Duodenal mucosa (tissue), 2 donors: Measurements from ENCODE around the gene SASH1.

Experiments
- H3K27ac ChIP-seq: one replicate; pipeline ENCODE4 v1.7.0; 2013; ENCODE audit warnings: low read depth, low read length
- H3K27me3 ChIP-seq, 2 donors: one replicate each; pipeline ENCODE4 v1.7.0; 2013; ENCODE audit warnings: low read length in 2 of 2, control low read depth in 1 of 2; ENCODE audit not compliant: insufficient read depth in 2 of 2, control insufficient read depth in 1 of 2
- H3K36me3 ChIP-seq, 2 donors: one replicate each; pipeline ENCODE4 v1.7.0; 2013; ENCODE audit warnings: low read length in 2 of 2, control low read depth in 1 of 2; ENCODE audit not compliant: insufficient read depth in 2 of 2, control insufficient read depth in 1 of 2
- H3K4me1 ChIP-seq, 2 donors: one replicate each; pipeline ENCODE4 v1.7.0; 2013; ENCODE audit warnings: low read length in 2 of 2, control low read depth in 1 of 2; ENCODE audit not compliant: insufficient read depth in 2 of 2, control insufficient read depth in 1 of 2
- H3K4me3 ChIP-seq, 2 donors: one replicate each; pipeline ENCODE4 v1.7.0; 2013; ENCODE audit warnings: low read length in 2 of 2, low read depth in 1 of 2
- H3K9ac ChIP-seq, 2 donors: one replicate each; pipeline ENCODE4 v1.7.0; 2013; ENCODE audit warnings: low read length in 2 of 2, low read depth in 1 of 2
- H3K9me3 ChIP-seq, 2 donors: one replicate each; pipeline ENCODE4 v1.7.0; 2013; ENCODE audit warnings: low read length in 2 of 2, control low read depth in 1 of 2; ENCODE audit not compliant: control insufficient read depth in 1 of 2

SASH1 gene

DNA sequence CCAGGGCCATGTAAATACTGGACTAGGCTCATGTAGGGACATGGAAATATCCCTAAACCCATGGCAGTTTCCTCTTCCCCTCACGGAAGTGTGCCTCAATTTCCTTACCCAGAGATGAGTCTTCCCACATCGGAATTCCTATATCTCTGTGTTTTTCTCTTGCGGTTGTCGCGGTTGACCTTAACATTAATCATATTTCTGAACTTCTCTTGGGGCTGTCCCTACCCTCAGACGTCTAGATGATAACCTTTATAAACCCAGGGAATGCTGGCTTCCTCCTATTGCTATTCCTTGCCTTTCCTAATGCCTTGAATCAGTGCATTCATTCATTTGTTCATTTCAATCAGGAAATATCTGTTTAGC lies 160.1 kb downstream of the SASH1 start:
- H3K27me3 ChIP-seq, result no peaks in the 10 kb centered on the region
- H3K4me3 ChIP-seq, result no peak overlapping the region
- no peaks in the 10 kb centered on the region for H3K9me3 ChIP-seq
- no peak overlapping the region for H3K27ac ChIP-seq
- H3K9ac ChIP-seq, result no peak overlapping the region
- peaks cover 0 to 3% of the 10 kb centered on the region in 2 donors for H3K4me1 ChIP-seq
- peaks cover 0 to 3% of the 10 kb centered on the region in 2 donors for H3K36me3 ChIP-seq

GRCh38 chr6:148503703-148504102 lies 161.1 kb downstream of the SASH1 start:
- Histone ChIP-seq H3K27me3 (no peaks in the 10 kb centered on the region), H3K27ac (no peak overlapping the region), H3K9ac (no peak overlapping the region), H3K4me3 (no peak overlapping the region), H3K4me1 (peaks cover 0 to 3% of the 10 kb centered on the region in 2 donors), H3K36me3 (peaks cover 0 to 3% of the 10 kb centered on the region in 2 donors), H3K9me3 (no peaks in the 10 kb centered on the region)

DNA sequence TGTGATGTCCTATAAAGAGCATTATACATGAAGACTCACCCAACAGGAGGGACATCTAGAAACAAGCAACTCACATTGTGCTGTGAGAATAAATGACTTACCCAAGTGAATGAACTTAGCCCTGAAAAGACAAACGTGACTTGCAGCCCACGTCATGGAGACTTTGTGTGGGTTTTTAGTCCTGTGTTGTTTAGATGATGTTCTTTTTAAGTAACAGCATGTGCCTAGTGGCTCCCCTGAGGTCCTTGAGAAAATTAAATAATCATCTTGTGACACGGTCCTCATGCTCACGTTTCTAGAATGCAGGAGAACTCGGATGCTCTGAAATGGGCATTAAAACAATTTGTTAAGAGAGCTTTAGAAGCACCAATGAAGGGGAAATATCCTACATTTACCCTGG lies 165.1 kb downstream of the SASH1 start:
- H3K4me3 ChIP-seq, result no peak overlapping the region
- H3K9me3 ChIP-seq, result no peaks in the 10 kb centered on the region
- peak overlapping the region; percentile 69 for H3K27ac ChIP-seq
- H3K9ac ChIP-seq, result no peak overlapping the region
- no peaks in the 10 kb centered on the region for H3K27me3 ChIP-seq
- H3K36me3 ChIP-seq, result no peaks in the 10 kb centered on the region
- peaks cover 0 to 3% of the 10 kb centered on the region in 2 donors for H3K4me1 ChIP-seq

GRCh38 chr6:148508401-148509041 lies 165.9 kb downstream of the SASH1 start:
- Histone ChIP-seq H3K36me3 (no peaks in the 10 kb centered on the region), H3K9me3 (no peaks in the 10 kb centered on the region), H3K27me3 (no peaks in the 10 kb centered on the region), H3K9ac (peak overlapping the region in 1 of 2 donors; percentile 49), H3K4me3 (peak overlapping the region; percentile 53 to 56), H3K27ac (peak overlapping the region; percentile 69), H3K4me1 (peaks cover 0 to 3% of the 10 kb centered on the region in 2 donors)

- H3K4me3 ChIP-seq, result peak overlapping the region; percentile 53 to 56
- no peaks in the 10 kb centered on the region for H3K36me3 ChIP-seq
- H3K27ac ChIP-seq, result peak overlapping the region; percentile 69
- H3K4me1 ChIP-seq, result peaks cover 0 to 3% of the 10 kb centered on the region in 2 donors
- H3K27me3 ChIP-seq, result no peaks in the 10 kb centered on the region
- no peaks in the 10 kb centered on the region for H3K9me3 ChIP-seq
- peak overlapping the region in 1 of 2 donors; percentile 49 for H3K9ac ChIP-seq
These were observed 166.6 kb downstream of the SASH1 start for GRCh38 chr6:148509119-148509799.

DNA sequence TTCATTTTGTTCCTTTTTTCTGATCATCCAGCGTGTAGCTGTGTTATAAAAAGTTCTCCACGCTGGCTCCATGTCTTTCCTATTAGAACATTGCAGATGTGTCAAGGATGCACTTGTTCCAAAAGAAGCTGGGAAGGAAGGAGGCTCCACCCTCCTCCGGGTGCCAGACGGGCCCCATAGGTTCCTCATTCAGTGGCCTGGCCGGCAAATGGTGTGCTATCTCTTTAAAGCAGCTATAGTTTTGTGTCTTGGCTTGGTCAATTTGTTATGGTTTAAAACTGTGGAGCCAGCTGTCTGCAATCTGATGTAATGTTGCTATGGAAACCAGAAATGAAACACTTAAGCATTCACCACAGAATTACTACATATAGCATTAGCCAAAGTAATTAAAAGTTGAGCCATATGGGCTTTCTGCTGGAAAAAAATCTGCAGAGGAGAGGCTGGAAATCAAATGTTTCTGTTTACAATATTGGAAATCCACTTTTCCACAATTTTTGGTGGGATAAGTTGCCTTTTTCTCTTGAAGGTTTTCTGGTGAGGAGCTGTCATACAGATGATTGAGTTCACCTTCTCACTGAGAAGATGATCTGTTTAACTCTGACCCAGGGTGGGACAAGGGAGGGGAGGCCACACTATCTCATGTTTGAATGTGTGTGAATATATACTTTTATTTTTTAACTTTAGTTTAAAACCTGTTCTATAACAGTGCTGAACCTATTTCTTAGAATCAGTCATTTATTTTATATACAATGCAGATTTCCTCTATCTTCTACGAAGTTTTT lies 167.4 kb downstream of the SASH1 start:
- H3K9ac ChIP-seq, result peak overlapping the region in 1 of 2 donors; percentile 49
- no peaks in the 10 kb centered on the region for H3K27me3 ChIP-seq
- H3K9me3 ChIP-seq, result no peaks in the 10 kb centered on the region
- H3K27ac ChIP-seq, result no peak overlapping the region
- H3K4me3 ChIP-seq, result peak overlapping the region; percentile 53 to 56
- H3K36me3 ChIP-seq, result no peaks in the 10 kb centered on the region
- H3K4me1 ChIP-seq, result peaks cover 0 to 3% of the 10 kb centered on the region in 2 donors

DNA sequence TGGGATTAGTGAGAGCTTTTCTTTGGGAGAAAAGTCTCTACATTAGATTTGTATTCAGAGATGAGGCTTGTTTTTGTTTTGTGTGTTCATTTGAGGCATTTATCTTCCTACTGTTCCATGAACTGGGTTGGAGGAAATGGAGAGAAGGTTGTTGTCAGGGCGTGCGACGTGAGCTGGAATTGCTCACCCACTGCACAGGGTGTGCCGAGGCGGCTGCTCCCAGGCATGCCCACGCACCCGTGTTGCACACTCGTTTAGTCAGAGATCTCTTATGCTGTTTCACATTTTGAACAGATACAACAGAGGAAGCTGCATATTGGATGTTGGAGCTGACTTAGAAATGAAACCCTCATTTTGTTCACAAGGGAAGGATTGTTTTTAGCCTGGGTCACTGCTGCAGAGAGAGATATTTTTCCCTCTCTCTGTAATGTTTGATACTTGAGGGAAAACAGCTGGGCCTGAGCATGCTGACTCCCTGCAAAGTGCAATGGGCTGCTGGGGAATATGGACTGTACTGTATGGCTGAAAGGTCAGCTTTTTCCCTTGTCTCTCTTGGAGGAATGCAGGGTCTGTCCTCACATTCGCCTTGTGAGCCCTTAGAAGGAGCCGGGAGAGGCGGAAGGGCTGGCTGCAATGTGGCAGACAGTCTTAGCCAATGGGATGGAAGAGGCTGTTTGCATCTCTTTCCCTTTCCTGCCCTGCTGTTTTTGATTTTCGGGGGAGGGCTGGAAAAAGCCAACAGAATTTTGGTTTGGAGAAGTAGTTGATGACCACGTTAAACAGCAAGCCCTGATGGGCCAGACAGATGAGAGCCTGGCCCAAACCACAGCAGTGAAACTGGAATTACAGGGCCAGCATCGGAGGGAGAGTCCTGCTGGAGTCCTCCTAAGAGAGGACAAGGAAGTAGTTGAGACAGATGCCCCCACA lies 170.8 kb downstream of the SASH1 start:
- peaks cover 0 to 9% of the 10 kb centered on the region in 2 donors for H3K36me3 ChIP-seq
- peak overlapping the region in 1 of 2 donors; percentile 14 for H3K9ac ChIP-seq
- no peaks in the 10 kb centered on the region for H3K4me1 ChIP-seq
- H3K27me3 ChIP-seq, result no peaks in the 10 kb centered on the region
- H3K4me3 ChIP-seq, result no peak overlapping the region
- H3K27ac ChIP-seq, result peak overlapping the region; percentile 58
- H3K9me3 ChIP-seq, result no peaks in the 10 kb centered on the region

DNA sequence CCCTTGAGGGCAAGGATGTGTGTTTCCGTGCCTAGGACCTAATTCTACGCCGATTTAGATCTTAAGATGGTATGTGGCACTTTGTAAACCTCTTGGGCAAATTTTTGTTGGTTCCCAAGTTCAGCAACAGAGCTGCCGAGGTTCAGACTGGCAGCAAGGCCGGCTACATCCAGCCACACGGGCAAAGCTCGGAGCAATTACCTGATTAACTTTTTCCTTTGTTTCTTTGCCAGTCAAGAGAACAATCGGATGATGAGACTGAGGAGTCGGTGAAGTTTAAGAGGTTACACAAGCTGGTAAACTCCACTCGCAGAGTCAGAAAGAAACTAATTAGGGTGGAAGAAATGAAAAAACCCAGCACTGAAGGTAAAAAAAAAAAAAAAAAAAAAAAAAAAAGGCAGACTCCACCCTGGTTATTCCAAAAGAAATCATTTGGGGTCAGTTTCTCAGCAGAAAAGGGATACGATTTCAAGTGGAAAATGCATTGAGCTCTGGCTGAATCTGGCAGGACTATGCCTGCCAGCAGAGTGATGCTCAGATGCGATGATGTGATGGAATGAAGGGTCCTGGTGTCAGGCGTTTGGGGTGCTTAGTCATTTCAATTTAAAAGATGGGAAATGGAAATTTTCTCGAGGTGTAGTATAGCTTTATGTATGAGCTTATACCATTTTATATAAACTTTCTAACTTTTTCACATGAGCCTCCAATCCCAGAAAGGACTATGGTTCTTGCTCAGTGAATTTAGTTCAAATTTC lies 171.6 kb downstream of the SASH1 start:
- Histone ChIP-seq H3K9ac (peak overlapping the region in 1 of 2 donors; percentile 14), H3K4me1 (no peaks in the 10 kb centered on the region), H3K9me3 (no peaks in the 10 kb centered on the region), H3K27me3 (no peaks in the 10 kb centered on the region), H3K36me3 (peaks cover 0 to 9% of the 10 kb centered on the region in 2 donors), H3K4me3 (no peak overlapping the region), H3K27ac (peak overlapping the region; percentile 58)

GRCh38 chr6:148516217-148516616 lies 173.6 kb downstream of the SASH1 start:
- Histone ChIP-seq H3K9me3 (no peaks in the 10 kb centered on the region), H3K4me1 (peaks cover 0 to 3% of the 10 kb centered on the region in 2 donors), H3K36me3 (peaks cover 0 to 19% of the 10 kb centered on the region in 2 donors), H3K9ac (no peak overlapping the region), H3K4me3 (no peak overlapping the region), H3K27me3 (no peaks in the 10 kb centered on the region), H3K27ac (no peak overlapping the region)
